HG02763 (cell line): ENCODE results near the gene GALNT10.

Experiments used
- ATAC-seq: cut with Tn5 transposase; IDR thresholded peaks from one replicate; pipeline ENCODE4 v1.9.1; 2021; ENCODE audit warnings: mild to moderate bottlenecking, moderate library complexity; ENCODE audit not compliant: unreplicated experiment

GALNT10 gene

GRCh38 chr5:154262342-154262741, 71.8 kb downstream of the GALNT10 start:
- no peak for ATAC-seq

- no peak for ATAC-seq
These were observed 74.1 kb downstream of the GALNT10 start for GRCh38 chr5:154264549-154265196.

- ATAC-seq, result no peak
These were observed 74.8 kb downstream of the GALNT10 start for GRCh38 chr5:154265197-154265773.

- no peak for ATAC-seq
These were observed 77.0 kb downstream of the GALNT10 start for GRCh38 chr5:154267516-154267915.

GRCh38 chr5:154268073-154268472, 77.5 kb downstream of the GALNT10 start:
- no peak for ATAC-seq

GRCh38 chr5:154269414-154269813, 78.9 kb downstream of the GALNT10 start:
- no peak for ATAC-seq

- no peak for ATAC-seq
These were observed 80.9 kb downstream of the GALNT10 start for GRCh38 chr5:154271466-154271865.

GRCh38 chr5:154271936-154272514, 81.5 kb downstream of the GALNT10 start:
- no peak for ATAC-seq

- ATAC-seq, result peak; percentile 49
These were observed 82.6 kb downstream of the GALNT10 start for GRCh38 chr5:154273028-154273617.

- ATAC-seq, result no peak
These were observed 83.7 kb downstream of the GALNT10 start for GRCh38 chr5:154273963-154274827.

- ATAC-seq, result no peak
These were observed 84.3 kb downstream of the GALNT10 start for GRCh38 chr5:154274828-154275185.

GRCh38 chr5:154275566-154275965, 85.0 kb downstream of the GALNT10 start:
- ATAC-seq, result no peak

GRCh38 chr5:154276261-154276972, 85.9 kb downstream of the GALNT10 start:
- ATAC-seq, result no peak

GRCh38 chr5:154276973-154277331, 86.4 kb downstream of the GALNT10 start:
- no peak for ATAC-seq

- no peak for ATAC-seq
These were observed 87.0 kb downstream of the GALNT10 start for GRCh38 chr5:154277499-154277898.

GRCh38 chr5:154278186-154278585, 87.7 kb downstream of the GALNT10 start:
- ATAC-seq, result no peak

GRCh38 chr5:154278908-154279307, 88.4 kb downstream of the GALNT10 start:
- ATAC-seq, result peak; percentile 62

GRCh38 chr5:154284433-154284832, 93.9 kb downstream of the GALNT10 start:
- peak; percentile 90 for ATAC-seq

- no peak for ATAC-seq
These were observed 95.3 kb downstream of the GALNT10 start for GRCh38 chr5:154285661-154286408.

- no peak for ATAC-seq
These were observed 96.0 kb downstream of the GALNT10 start for GRCh38 chr5:154286557-154286956.
